A673 (cell line): ENCODE results near the gene DDX42.

ENCODE experiments used
- CTCF ChIP-seq: fragments of 300-800, 200-600 bp; sonication (generic); conservative IDR thresholded peaks from 2 replicates; pipeline ENCODE4 v1.5.1; 2017; ENCODE audit warnings: low read depth, mild to moderate bottlenecking, antibody characterized with exemption, low read length, moderate library complexity, mixed read lengths
- EZH2 ChIP-seq: fragments of 200-600 bp; sonication (generic); IDR thresholded peaks from 2 replicates; pipeline ENCODE4 v1.6.1; 2017; ENCODE audit warnings: borderline replicate concordance, low read depth, mild to moderate bottlenecking, mixed read lengths, antibody characterized with exemption, low read length; ENCODE audit not compliant: poor library complexity, severe bottlenecking

GRCh38 chr17:63774969-63775265 lies 947 bp downstream of the DDX42 start:
- TF ChIP-seq EZH2, result no peak
- no peak for TF ChIP-seq CTCF
